GM18867 (cell line): Measurements from ENCODE around the gene MTURN.

ENCODE experiments used
- ATAC-seq: cut with Tn5 transposase; IDR thresholded peaks from one replicate; pipeline ENCODE4 v1.9.1; 2021; ENCODE audit warnings: mild to moderate bottlenecking, moderate library complexity; ENCODE audit not compliant: unreplicated experiment

MTURN gene

GRCh38 chr7:30159698-30160143 lies 24.9 kb downstream of the MTURN start:
- no peak for ATAC-seq

GRCh38 chr7:30160329-30160728 lies 25.5 kb downstream of the MTURN start:
- no peak for ATAC-seq

- ATAC-seq: no peak
Observed at GRCh38 chr7:30162133-30162532, 27.3 kb downstream of the MTURN start.

- peak; percentile 36 for ATAC-seq
Observed at GRCh38 chr7:30162622-30163124, 27.9 kb downstream of the MTURN start.

DNA sequence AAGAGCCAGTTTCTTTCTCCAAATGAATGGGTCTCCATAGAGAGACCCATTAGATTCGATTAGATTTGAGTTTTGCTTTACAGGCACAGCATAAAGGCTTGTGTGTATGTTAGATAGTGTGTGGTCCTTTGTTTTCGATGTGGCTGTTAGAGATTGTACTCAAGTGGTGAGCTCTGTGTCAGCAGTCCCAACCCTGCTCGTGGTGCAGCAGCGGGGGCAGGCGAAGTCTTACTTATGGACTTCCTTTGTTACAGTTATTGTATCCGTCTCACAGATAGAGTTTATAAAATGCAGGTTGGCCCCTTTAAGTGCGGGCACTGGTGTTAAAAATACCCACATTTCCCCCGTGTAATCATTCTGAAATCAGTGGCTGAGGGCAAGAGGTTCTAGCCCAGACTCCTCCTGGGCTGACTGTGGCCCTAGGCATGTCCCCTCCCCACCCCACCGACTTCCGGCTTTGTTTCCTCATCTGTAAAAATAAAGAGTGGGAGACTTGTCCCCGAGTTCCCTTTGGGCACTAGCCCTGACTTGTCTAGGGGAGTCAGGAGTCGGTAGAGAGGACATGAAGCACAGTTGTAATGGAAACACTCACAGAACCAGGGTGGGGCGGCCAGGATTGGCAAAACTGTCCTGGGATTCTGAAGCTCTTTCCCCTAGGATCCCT lies 28.6 kb downstream of the MTURN start:
- peak; percentile 39 for ATAC-seq

- no peak for ATAC-seq
Observed at GRCh38 chr7:30164567-30164966, 29.8 kb downstream of the MTURN start.

GRCh38 chr7:30165590-30165989 lies 30.8 kb downstream of the MTURN start:
- no peak for ATAC-seq

- no peak for ATAC-seq
Observed at GRCh38 chr7:30166155-30166840, 31.5 kb downstream of the MTURN start.

DNA sequence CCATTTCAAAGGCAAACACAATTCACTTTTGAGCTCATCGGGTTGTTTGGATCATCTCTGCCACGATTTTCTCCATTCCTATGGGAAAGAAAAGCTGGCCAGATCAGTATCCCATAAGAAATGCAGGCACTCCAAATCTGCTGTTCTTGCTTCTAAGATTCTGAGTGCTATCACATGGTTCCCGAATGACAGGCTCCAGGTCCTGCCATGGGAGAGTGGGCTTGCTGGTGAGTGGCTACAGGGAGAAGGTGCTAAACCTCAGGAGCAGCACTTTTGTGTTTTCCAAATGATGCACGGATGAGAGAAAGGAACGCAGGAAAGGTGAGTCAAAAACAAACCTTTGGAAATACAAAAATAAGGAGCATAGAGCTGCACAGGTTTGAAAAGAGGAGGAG lies 32.1 kb downstream of the MTURN start:
- no peak for ATAC-seq

DNA sequence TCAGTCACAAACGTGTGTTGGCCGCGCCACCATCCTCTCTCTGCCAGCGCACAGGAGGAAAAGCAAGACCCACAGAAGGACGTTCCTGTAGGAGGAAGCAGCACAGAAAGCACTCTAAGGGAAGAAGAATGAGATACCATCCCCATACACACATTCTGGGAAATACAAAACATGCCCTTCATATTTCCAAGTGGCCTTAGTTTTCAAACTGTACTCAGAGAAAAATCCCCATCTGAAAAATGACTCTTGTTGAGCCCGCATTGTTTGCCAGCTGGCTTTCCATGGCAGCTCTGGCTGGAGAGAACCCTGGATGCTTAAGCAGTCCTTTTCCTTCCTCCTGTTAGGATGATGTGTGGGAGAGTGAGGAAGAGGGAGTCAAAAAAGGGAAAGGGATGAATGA lies 33.1 kb downstream of the MTURN start:
- no peak for ATAC-seq

GRCh38 chr7:30168835-30169573 lies 34.2 kb downstream of the MTURN start:
- ATAC-seq: no peak

DNA sequence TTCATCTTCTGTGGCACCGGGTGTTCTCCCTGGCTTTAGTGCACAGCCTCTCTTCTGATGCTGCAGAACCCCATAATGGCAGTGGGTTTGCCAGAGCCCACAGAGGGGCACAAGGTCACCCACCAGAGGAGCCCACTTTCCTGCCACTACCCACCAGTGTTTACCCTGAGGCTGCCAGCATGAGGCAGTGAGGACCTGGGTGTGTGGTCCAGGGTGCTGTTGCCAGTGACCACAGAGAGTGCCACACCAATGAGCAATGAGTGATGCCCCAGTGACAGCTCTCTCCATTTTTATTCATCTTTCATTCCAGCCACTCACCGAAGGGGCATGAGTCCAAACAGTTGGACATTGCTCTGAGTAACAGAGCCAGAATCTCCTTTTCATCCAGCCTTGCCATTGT lies 34.8 kb downstream of the MTURN start:
- ATAC-seq: no peak

DNA sequence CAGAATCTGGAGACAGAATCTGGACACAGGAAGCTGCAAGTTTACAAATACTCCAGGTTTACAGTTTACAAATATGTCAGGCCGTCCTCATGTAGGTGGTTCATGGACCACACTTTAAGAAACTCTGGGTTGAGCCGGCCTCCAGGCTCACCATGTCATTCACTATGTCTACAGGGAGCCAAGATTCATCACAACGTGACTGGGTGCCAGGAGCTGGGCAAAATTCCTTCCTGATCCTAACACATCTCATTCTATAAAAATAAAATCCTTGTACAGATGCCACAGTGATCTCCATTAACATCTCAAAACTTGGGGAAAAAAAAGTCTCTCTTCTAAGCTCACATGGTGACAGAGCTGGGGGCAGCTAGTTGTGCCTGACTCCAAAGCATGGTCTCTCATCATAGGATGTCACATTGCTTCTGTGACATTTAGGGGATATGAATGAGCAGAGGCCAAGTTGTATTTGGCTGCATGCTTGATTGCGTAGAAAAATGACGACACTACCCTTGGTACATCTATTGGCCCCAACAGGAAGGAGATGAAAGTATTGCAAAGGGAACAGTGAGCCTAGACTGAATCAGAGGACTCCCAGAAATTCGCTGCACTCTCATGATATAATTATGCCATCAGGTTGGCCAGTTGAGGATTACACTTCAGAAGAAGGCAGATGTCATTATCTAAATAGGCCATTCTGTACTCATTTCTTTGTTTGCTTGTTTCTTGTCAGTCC lies 35.9 kb downstream of the MTURN start:
- ATAC-seq: no peak

DNA sequence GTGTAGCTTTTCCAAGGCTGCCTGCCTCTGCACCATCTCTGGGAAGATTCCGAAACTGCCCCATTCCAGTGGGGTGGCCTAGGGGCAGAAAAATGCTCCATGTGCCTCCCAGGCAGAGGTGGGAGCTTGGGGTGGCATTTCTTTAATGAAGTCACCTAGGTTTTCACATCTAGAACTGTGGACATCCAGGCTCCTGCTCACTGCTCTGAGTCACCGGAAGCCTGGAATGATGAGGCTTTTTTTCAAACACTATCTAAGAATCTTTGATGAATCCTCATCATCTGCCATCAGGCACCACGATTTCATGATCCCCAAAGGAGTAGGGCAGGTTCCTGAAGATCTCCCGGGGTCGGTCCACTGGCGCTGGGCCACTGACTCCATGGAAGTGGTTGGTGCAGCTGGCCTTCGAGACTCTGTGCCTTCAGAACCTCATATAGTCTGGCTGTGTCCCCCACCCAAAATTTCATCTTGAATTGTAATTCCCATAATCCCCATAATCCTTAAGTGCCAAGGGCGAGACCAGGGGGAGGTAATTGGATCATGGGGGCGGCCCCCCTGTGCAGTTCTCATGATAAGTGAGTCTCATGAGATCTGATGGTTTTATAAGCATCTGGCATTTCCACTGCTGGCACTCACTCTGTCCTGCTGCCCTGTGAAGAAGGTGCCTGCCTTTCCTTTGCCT lies 37.1 kb downstream of the MTURN start:
- no peak for ATAC-seq

- ATAC-seq: no peak
Observed at GRCh38 chr7:30172451-30172850, 37.7 kb downstream of the MTURN start.

DNA sequence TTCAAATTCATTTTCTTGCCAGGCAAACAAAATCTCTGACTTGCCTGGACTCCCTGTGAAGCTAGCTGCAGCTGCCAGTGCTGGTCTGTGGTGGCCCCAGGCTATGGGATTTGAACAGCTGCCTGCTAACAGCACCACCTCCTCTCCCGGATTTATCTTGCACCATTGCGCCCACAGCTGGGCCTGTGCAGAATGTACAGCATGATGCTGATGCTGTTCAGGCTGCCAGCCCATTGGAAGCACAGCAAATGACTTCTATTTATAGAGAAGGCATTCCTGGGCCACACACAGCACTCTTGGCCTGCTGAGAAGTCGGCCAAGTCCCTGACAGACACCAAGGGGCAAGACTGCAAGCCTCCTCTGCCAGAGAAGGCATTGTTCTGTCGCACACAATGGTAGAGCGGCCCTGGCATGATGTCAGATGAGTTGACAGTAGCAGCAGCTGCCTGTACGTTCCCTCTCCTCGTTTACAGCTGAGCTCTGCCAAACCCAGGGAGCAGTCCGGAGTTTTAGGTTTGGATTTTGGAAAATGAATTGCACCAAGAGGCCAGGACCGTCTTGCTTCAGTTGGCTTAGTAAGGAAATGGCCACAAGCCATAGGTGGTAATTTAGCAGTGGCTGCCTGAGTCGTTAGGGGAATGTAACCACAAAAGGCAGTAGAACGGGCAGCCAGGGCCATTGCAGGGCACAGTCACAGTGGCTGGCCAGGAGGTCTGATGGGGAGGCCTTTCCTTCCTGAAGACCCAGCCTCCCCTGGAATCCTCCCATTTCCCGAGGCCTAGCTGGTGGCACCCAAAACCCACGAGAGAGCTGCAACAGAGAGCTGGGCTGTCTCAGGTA lies 38.5 kb downstream of the MTURN start:
- no peak for ATAC-seq

- ATAC-seq: no peak
Observed at GRCh38 chr7:30175180-30175579, 40.4 kb downstream of the MTURN start.

- ATAC-seq: no peak
Observed at GRCh38 chr7:30175636-30176147, 40.9 kb downstream of the MTURN start.

- peak; percentile 35 for ATAC-seq
Observed at GRCh38 chr7:30176463-30177109, 41.8 kb downstream of the MTURN start.
